Upper lobe of left lung (tissue), 6 donors: ENCODE data around the gene INPP5D. TPM values are rescaled to one million over a fixed set of nuclear protein-coding genes. Genes with fewer than 3 reads are reported as not detected.
A peak's percentile ranks its signal among the peaks of the same experiment; 100 is the strongest.

Experiments
- ATAC-seq, 2 donors: fragments of 200-7000 bp; cut with Tn5 transposase; one replicate each; pipeline ENCODE4 v1.9.1; 2022; ENCODE audit warnings: mild to moderate bottlenecking in 2 of 2, moderate library complexity in 2 of 2; ENCODE audit not compliant: low FRiP score in 2 of 2
- DNase-seq, 2 donors: peaks; one replicate each; pipeline ENCODE4 v3.0.0-alpha.2; 2019 to 2020
- H3K27ac ChIP-seq, 4 donors: fragments of 200-600 bp; sonication (generic); one replicate each; pipeline ENCODE4 v1.5.1; 2016 to 2019
- H3K27me3 ChIP-seq, 4 donors: fragments of 200-600 bp; sonication (generic); one replicate each; pipeline ENCODE4 v1.5.1; 2017 to 2019
- H3K36me3 ChIP-seq, 4 donors: fragments of 200-600 bp; sonication (generic); one replicate each; pipeline ENCODE4 v1.5.1; 2016 to 2019
- H3K4me1 ChIP-seq, 4 donors: fragments of 200-600 bp; sonication (generic); one replicate each; pipeline ENCODE4 v1.5.1; 2018 to 2019
- H3K4me3 ChIP-seq, 4 donors: fragments of 200-600 bp; sonication (generic); one replicate each; pipeline ENCODE4 v1.5.1; 2017 to 2019; ENCODE audit warnings: mild to moderate bottlenecking in 2 of 4, moderate library complexity in 1 of 4
- H3K9me3 ChIP-seq, 4 donors: fragments of 200-600 bp; sonication (generic); one replicate each; pipeline ENCODE4 v1.5.1; 2018 to 2019
- EP300 ChIP-seq, 4 donors: sonication (generic); formaldehyde crosslinking; IDR thresholded peaks; one replicate each; pipeline ENCODE4 v1.5.1; 2017; ENCODE audit warnings: antibody characterized with exemption in 4 of 4, control low read depth in 2 of 4
- POLR2A ChIP-seq, 4 donors: fragments of 450-650 bp; IDR thresholded peaks; one replicate each; pipeline ENCODE4 v1.5.1; 2016 to 2017; ENCODE audit warnings: antibody characterized with exemption in 4 of 4, mild to moderate bottlenecking in 2 of 4
- POLR2AphosphoS5 ChIP-seq, 2 donors: sonication (generic); formaldehyde crosslinking; IDR thresholded peaks; one replicate each; pipeline ENCODE4 v1.5.1; 2017; ENCODE audit warnings: antibody characterized with exemption in 2 of 2
- WGBS, 2 donors: methylation state at CpG; one replicate each; pipeline ENCODE4 v1.1.5; 2017 to 2018; 5-methylcytosine and 5-hydroxymethylcytosine counted together
- total RNA-seq, 6 donors: library from RNA; depleted of rRNA in 4 of 6; stranded (reverse); fragments of >200 nt in 4 of 6; gene quantifications; one replicate each; pipeline versions ENCODE4 v1.1.0 to v1.2.1, GENCODE V29; 2016 to 2021
- TF ChIP-seq, protein P1 (sequence below), 6 experiments: fragments of 450-650 bp in 4 of 6; fragments of 200-600 bp in 2 of 6; sonication (generic) in 2 of 6; IDR thresholded peaks; one replicate each; pipeline ENCODE4 v1.5.1; 2016 to 2019; ENCODE audit warnings: antibody characterized with exemption in 6 of 6
- donor health status: DM: no; HTN: no; CAD: no; lungs with moderate emphysema.
- donor health status: DM: no; HTN: yes; CAD: no; lungs with severe emphysema.

INPP5D gene
- total RNA-seq, 6 donors from 2014 or later = 17.6 to 243 (median 31.7) TPM

DNA sequence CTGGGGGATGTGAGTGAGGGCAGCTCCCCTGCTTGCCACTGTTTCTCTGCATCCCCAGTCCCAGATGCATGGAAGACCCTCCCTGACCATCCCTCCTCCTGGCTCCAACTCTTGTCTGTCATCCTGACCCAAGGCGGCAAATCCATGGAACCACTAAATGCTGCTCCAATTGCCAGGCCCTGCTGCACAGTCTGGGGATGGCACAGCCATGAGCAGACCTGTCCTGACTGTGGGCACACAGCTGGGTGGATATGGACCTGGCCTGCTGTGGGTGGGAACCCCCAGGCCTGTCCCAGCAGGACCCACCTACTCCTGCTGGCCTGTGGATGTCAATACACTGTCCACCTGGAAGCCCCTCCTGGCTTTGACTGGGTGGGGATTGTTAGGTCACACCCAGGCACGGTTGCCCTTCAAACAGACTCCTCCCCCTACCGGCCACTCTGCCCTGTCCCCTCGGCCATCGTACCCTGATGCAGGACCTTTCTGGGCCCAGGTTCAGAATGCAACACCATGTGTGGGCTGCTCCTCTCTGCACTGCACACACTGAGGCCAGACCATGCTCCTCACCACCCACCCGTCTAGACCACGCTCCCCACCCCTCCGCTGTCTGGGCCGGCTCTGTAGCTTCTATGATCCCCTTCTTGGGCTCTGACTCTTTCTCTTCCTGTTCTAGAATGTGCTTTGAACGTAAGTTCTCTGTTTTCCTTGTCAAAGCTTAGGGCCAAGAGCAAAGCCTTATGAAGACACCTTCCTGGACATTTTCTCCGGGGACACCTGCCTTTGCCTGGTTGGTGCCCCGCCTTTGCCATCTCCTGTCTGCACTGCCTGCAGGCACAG, 57.9 kb downstream of the INPP5D start:
- DNase-seq (no peak), ATAC-seq (peak in 1 of 2 donors; percentile 21)
- no peak for TF ChIP-seq POLR2AphosphoS5 (IDR thresholded peaks at IDR 0.05)
- TF ChIP-seq, protein P1, sequence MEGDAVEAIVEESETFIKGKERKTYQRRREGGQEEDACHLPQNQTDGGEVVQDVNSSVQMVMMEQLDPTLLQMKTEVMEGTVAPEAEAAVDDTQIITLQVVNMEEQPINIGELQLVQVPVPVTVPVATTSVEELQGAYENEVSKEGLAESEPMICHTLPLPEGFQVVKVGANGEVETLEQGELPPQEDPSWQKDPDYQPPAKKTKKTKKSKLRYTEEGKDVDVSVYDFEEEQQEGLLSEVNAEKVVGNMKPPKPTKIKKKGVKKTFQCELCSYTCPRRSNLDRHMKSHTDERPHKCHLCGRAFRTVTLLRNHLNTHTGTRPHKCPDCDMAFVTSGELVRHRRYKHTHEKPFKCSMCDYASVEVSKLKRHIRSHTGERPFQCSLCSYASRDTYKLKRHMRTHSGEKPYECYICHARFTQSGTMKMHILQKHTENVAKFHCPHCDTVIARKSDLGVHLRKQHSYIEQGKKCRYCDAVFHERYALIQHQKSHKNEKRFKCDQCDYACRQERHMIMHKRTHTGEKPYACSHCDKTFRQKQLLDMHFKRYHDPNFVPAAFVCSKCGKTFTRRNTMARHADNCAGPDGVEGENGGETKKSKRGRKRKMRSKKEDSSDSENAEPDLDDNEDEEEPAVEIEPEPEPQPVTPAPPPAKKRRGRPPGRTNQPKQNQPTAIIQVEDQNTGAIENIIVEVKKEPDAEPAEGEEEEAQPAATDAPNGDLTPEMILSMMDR (IDR thresholded peaks at IDR 0.05) = no peak
- TF ChIP-seq POLR2A (IDR thresholded peaks at IDR 0.05) = no peak
- TF ChIP-seq EP300 (IDR thresholded peaks at IDR 0.05) = no peak
- no peak overlapping the region for H3K27ac ChIP-seq
- WGBS, 2 donors = 82 to 88% methylated on average over 10 to 12 of the region's 12 CpGs
- no peaks in the 10 kb centered on the region for H3K27me3 ChIP-seq
- H3K9me3 ChIP-seq = no peaks in the 10 kb centered on the region
- no peaks in the 10 kb centered on the region for H3K36me3 ChIP-seq
- no peaks in the 10 kb centered on the region for H3K4me1 ChIP-seq
- no peak overlapping the region for H3K4me3 ChIP-seq

GRCh38 chr2:233118648-233119000, 58.5 kb downstream of the INPP5D start:
- Histone ChIP-seq H3K9me3 (no peaks in the 10 kb centered on the region), H3K4me3 (no peak overlapping the region), H3K27me3 (no peaks in the 10 kb centered on the region), H3K27ac (no peak overlapping the region), H3K36me3 (peaks cover 0 to 4% (median 0%) of the 10 kb centered on the region in 4 donors), H3K4me1 (no peaks in the 10 kb centered on the region)
- WGBS, 2 donors = 86 to 94% methylated on average over 9 of the region's 9 CpGs
- DNase-seq (no peak), ATAC-seq (no peak)
- no peak for TF ChIP-seq POLR2A (IDR thresholded peaks at IDR 0.05)
- TF ChIP-seq, protein P1 (IDR thresholded peaks at IDR 0.05) = no peak
- no peak for TF ChIP-seq EP300 (IDR thresholded peaks at IDR 0.05)
- TF ChIP-seq POLR2AphosphoS5 (IDR thresholded peaks at IDR 0.05) = no peak

GRCh38 chr2:233119123-233119522, 59.0 kb downstream of the INPP5D start:
- 89 to 90% methylated on average over 8 of the region's 8 CpGs for WGBS, 2 donors
- TF ChIP-seq EP300 (IDR thresholded peaks at IDR 0.05) (no peak), POLR2A (IDR thresholded peaks at IDR 0.05) (no peak)
- TF ChIP-seq, protein P1 (IDR thresholded peaks at IDR 0.05) = no peak
- H3K4me3 ChIP-seq = no peak overlapping the region
- no peaks in the 10 kb centered on the region for H3K4me1 ChIP-seq
- DNase-seq = no peak
- H3K27me3 ChIP-seq = no peaks in the 10 kb centered on the region
- peaks cover 0 to 4% (median under 1%) of the 10 kb centered on the region in 4 donors for H3K36me3 ChIP-seq
- no peaks in the 10 kb centered on the region for H3K9me3 ChIP-seq
- no peak for ATAC-seq
- H3K27ac ChIP-seq = no peak overlapping the region

DNA sequence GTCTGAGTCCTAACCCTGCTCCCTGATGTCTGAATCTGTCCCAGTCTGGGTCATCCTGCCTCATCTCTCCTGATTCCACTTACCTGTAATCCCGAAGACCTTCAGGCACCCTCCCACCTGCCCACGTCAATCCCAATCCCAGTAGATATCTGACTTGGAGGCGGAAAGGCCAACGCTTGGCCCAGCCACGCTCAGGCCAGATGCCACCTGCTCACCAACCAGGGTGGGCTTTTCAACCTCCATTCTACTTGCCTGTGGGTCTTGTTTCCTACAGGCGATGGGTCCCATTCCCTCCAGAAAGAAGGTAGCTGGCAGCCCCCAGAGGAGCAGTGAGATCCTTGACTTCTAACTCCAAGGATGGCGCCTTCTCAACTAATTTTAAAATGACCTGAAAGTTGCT, 59.7 kb downstream of the INPP5D start:
- TF ChIP-seq, protein P1 (IDR thresholded peaks at IDR 0.05) = no peak
- TF ChIP-seq POLR2AphosphoS5 (IDR thresholded peaks at IDR 0.05) = no peak
- no peak for TF ChIP-seq EP300 (IDR thresholded peaks at IDR 0.05)
- TF ChIP-seq POLR2A (IDR thresholded peaks at IDR 0.05) = no peak
- H3K27ac ChIP-seq = no peak overlapping the region
- H3K4me3 ChIP-seq = no peak overlapping the region
- H3K9me3 ChIP-seq = no peaks in the 10 kb centered on the region
- no peaks in the 10 kb centered on the region for H3K4me1 ChIP-seq
- WGBS, 2 donors = 95 to 97% methylated on average over 7 of the region's 7 CpGs
- peaks cover 0 to 7% (median 2%) of the 10 kb centered on the region in 4 donors for H3K36me3 ChIP-seq
- no peak for ATAC-seq
- no peaks in the 10 kb centered on the region for H3K27me3 ChIP-seq
- no peak for DNase-seq

DNA sequence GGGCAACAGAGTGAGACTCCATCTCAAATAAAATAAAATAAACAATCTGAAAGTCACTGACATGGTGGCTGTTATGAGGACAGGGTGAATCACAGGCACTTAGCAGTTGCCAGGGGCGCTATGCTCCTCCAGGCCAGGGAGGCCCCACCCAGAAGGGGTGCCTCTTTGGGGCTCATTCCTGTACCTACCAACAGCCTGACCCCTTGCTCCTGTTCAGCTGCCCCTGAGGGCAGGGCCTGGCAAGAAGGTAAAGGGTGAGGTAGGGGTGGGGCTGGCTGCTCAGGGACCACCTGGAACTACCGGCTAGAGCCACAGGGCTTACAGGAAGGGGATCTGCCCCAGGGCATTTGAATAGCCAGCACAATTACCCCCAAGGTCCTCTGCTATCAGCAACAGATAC, 60.3 kb downstream of the INPP5D start:
- Histone ChIP-seq H3K9me3 (no peaks in the 10 kb centered on the region), H3K27ac (no peak overlapping the region), H3K27me3 (no peaks in the 10 kb centered on the region), H3K36me3 (peaks cover 0 to 8% (median 4%) of the 10 kb centered on the region in 4 donors), H3K4me3 (no peak overlapping the region), H3K4me1 (no peaks in the 10 kb centered on the region)
- WGBS, 2 donors = 87 to 94% methylated on average over 2 of the region's 2 CpGs
- DNase-seq = no peak
- no peak for TF ChIP-seq POLR2AphosphoS5 (IDR thresholded peaks at IDR 0.05)
- TF ChIP-seq POLR2A (IDR thresholded peaks at IDR 0.05) = no peak
- TF ChIP-seq, protein P1 (IDR thresholded peaks at IDR 0.05) = no peak
- TF ChIP-seq EP300 (IDR thresholded peaks at IDR 0.05) = no peak
- ATAC-seq = no peak
